GM12878 (cell line): ENCODE measurements around the gene THADA.
"Not testable (repeated sequence)": the region's sequence is repeated elsewhere in the genome, so short reads cannot be mapped to it uniquely, and the experiment has no call there.

Experiments used
- CTCF ChIP-seq, 3 experiments: IDR thresholded peaks in 2 of 3; conservative IDR thresholded peaks in 1 of 3; 2 replicates each; pipeline ENCODE4 v1.5.1; 2011; ENCODE audit warnings: low read depth in 3 of 3, low read length in 3 of 3, mild to moderate bottlenecking in 3 of 3, control low read depth in 2 of 3, moderate library complexity in 2 of 3, inconsistent platforms in 1 of 3, mixed read lengths in 1 of 3; ENCODE audit not compliant: control insufficient read depth in 2 of 3, insufficient read depth in 1 of 3; ENCODE audit errors: extremely low read depth in 1 of 3
- POLR2A ChIP-seq: IDR thresholded peaks from 2 replicates; pipeline ENCODE4 v1.6.1; 2011; ENCODE audit warnings: low read depth, mild to moderate bottlenecking, low read length
- SREBF2 ChIP-seq: IDR thresholded peaks from 2 replicates; pipeline ENCODE4 v1.6.1; 2012; ENCODE audit warnings: mild to moderate bottlenecking, low read length
- TAF1 ChIP-seq: IDR thresholded peaks from 2 replicates; pipeline ENCODE4 v1.6.1; 2011; ENCODE audit warnings: mild to moderate bottlenecking, low read depth, low read length, borderline replicate concordance
- YY1 ChIP-seq: IDR thresholded peaks from 2 replicates; pipeline ENCODE4 v1.6.1; 2011; ENCODE audit warnings: low read depth, mild to moderate bottlenecking, low read length

DNA sequence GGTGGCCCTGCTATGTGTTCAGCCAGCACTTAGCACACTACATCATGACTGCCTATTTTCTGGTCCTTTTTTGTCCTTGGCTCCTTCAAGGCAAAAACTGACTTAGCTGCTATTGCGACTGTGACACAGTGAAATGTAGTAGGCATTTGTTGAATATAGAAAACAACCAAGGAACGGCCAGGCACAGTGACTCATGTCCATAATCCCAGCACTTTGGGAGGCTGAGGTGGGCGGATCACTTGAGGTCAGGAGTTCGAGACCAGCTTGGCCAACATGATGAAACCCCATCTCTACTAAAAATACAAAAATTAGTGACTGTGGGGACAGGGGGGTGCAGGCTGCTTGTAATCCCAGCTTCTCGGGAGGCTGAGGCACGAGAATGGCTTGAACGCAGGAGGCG is 199.5 kb downstream of the THADA start:
- TF ChIP-seq TAF1; CTCF (IDR thresholded peaks at IDR 0.05 in 2 of 3, conservative IDR thresholded peaks at IDR 0.05 in 1 of 3; ENCODE audit: control insufficient read depth in 2 of 3, extremely low read depth in 1 of 3, insufficient read depth in 1 of 3, low read depth in 3 of 3, low read length in 3 of 3); YY1; POLR2A; SREBF2: not testable (repeated sequence)
